Cardiac muscle cell (in vitro differentiated cells and primary cell): ENCODE results near the gene CCDC157. TPM values are rescaled to one million over a fixed set of nuclear protein-coding genes. Genes with fewer than 3 reads are reported as not detected.

ENCODE experiments used
- DNase-seq, 2 donors: peaks; one replicate each; pipeline versions ENCODE4 v3.0.0 to v3.0.0-alpha.2; 2010 to 2017; ENCODE audit warnings: low read depth in 1 of 2, low spot score in 1 of 2
- H3K27ac ChIP-seq: fragments of 200-600 bp; sonication (generic); 2 replicates; pipeline ENCODE4 v1.5.1; 2016
- H3K27me3 ChIP-seq: fragments of 200-600 bp; sonication (generic); 2 replicates; pipeline ENCODE4 v1.6.0; 2016; ENCODE audit warnings: control low read depth
- H3K36me3 ChIP-seq: fragments of 200-600 bp; sonication (generic); 2 replicates; pipeline ENCODE4 v1.5.1; 2016; ENCODE audit warnings: control low read depth
- H3K4me1 ChIP-seq: fragments of 200-600 bp; sonication (generic); 2 replicates; pipeline ENCODE4 v1.8.1; 2017; ENCODE audit warnings: low read depth, mild to moderate bottlenecking, mixed run types
- H3K4me3 ChIP-seq: fragments of 200-600 bp; sonication (generic); 2 replicates; pipeline ENCODE4 v1.5.1; 2016; ENCODE audit warnings: mild to moderate bottlenecking
- H3K9me3 ChIP-seq: fragments of 200-600 bp; sonication (generic); 2 replicates; pipeline ENCODE4 v1.5.1; 2017; ENCODE audit warnings: low read depth, mild to moderate bottlenecking, control low read depth
- CTCF ChIP-seq: IDR thresholded peaks from 2 replicates; pipeline ENCODE4 v1.5.1; 2012; ENCODE audit warnings: low read depth, mild to moderate bottlenecking, low read length
- polyA plus RNA-seq: library from polyadenylated mRNA; unstranded; fragments of >200 nt; fragmentation: Nextera tagmentation; extraction: Ambion mirVana; gene quantifications from 2 replicates; pipeline ENCODE4 v1.2.1, GENCODE V29; 2016
- total RNA-seq: library from RNA; depleted of rRNA; stranded (reverse); fragments of >200 nt; gene quantifications from 2 replicates; pipeline ENCODE4 v1.2.3, GENCODE V29; 2016

The CCDC157 gene
- total and polyA plus RNA-seq, 2 experiments from 2014 or later: 7.1 to 8.7 TPM

- H3K9me3 ChIP-seq: no peaks in the 10 kb centered on the region
- no peaks in the 10 kb centered on the region for H3K27me3 ChIP-seq
- no peaks in the 10 kb centered on the region for H3K4me1 ChIP-seq
- no peaks in the 10 kb centered on the region for H3K36me3 ChIP-seq
- H3K27ac ChIP-seq: no peak overlapping the region
- DNase-seq: no peak
- no peak overlapping the region for H3K4me3 ChIP-seq
- no peak for TF ChIP-seq CTCF
These were observed 14.5 kb downstream of the CCDC157 start for GRCh38 chr22:30371321-30371720.

- no peaks in the 10 kb centered on the region for H3K27me3 ChIP-seq
- H3K36me3 ChIP-seq: no peaks in the 10 kb centered on the region
- H3K9me3 ChIP-seq: no peaks in the 10 kb centered on the region
- TF ChIP-seq CTCF: no peak
- no peak for DNase-seq
- H3K4me1 ChIP-seq: no peaks in the 10 kb centered on the region
- H3K4me3 ChIP-seq: no peak overlapping the region
- H3K27ac ChIP-seq: no peak overlapping the region
These were observed 15.2 kb downstream of the CCDC157 start for GRCh38 chr22:30371981-30372380.

GRCh38 chr22:30372915-30373314, 16.1 kb downstream of the CCDC157 start:
- no peak for TF ChIP-seq CTCF
- no peaks in the 10 kb centered on the region for H3K27me3 ChIP-seq

GRCh38 chr22:30373331-30374325, 16.8 kb downstream of the CCDC157 start:
- no peaks in the 10 kb centered on the region for H3K4me1 ChIP-seq
- DNase-seq: no peak
- no peaks in the 10 kb centered on the region for H3K27me3 ChIP-seq
- no peaks in the 10 kb centered on the region for H3K36me3 ChIP-seq
- H3K27ac ChIP-seq: no peak overlapping the region
- H3K9me3 ChIP-seq: no peaks in the 10 kb centered on the region
- no peak overlapping the region for H3K4me3 ChIP-seq
- TF ChIP-seq CTCF: no peak

More at GRCh38 chr22:30372915-30373314, 16.1 kb downstream of the CCDC157 start:
- Histone ChIP-seq H3K27ac (no peak overlapping the region), H3K36me3 (no peaks in the 10 kb centered on the region), H3K9me3 (no peaks in the 10 kb centered on the region), H3K4me1 (no peaks in the 10 kb centered on the region), H3K4me3 (no peak overlapping the region)
- no peak for DNase-seq

- H3K36me3 ChIP-seq: no peaks in the 10 kb centered on the region
- no peaks in the 10 kb centered on the region for H3K27me3 ChIP-seq
- H3K27ac ChIP-seq: no peak overlapping the region
- no peak for TF ChIP-seq CTCF
- no peak for DNase-seq
- H3K4me1 ChIP-seq: no peaks in the 10 kb centered on the region
- H3K9me3 ChIP-seq: no peaks in the 10 kb centered on the region
- H3K4me3 ChIP-seq: no peak overlapping the region
These were observed 18.6 kb downstream of the CCDC157 start for GRCh38 chr22:30375312-30375849.
